ENCODE measurements around the gene CIROP. TPM values are rescaled to one million over a fixed set of nuclear protein-coding genes. Genes with fewer than 3 reads are reported as not detected.

CIROP gene
- total RNA-seq, 1 donor from 2014 or later, result not detected

DNA sequence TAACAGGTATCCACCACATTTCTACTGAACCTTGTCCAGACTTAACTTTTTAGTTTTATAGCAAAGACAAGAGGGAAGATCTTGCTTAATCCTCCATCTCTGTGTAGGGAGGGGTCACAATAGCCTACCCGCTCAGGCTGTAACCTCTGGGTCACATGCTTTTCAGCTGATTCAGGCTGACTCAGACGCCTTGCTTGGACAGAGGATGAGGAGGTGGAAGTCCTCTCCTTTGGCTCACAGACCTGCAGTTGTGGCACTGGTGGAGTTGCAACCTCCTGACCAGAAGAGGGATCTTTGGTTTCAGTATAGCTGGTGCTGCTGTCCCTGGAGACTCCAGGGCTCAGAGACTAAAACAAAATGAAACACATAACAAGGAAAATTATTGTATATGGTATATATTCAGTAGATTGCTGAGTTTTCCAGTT, 26.1 kb downstream of the CIROP start:
- H3K9me3 Mint-ChIP-seq (ENCODE audit: unreplicated experiment), result no peaks in the 10 kb centered on the region
- no peaks in the 10 kb centered on the region for H3K4me1 Mint-ChIP-seq (ENCODE audit: unreplicated experiment)
- TF ChIP-seq, protein P1, sequence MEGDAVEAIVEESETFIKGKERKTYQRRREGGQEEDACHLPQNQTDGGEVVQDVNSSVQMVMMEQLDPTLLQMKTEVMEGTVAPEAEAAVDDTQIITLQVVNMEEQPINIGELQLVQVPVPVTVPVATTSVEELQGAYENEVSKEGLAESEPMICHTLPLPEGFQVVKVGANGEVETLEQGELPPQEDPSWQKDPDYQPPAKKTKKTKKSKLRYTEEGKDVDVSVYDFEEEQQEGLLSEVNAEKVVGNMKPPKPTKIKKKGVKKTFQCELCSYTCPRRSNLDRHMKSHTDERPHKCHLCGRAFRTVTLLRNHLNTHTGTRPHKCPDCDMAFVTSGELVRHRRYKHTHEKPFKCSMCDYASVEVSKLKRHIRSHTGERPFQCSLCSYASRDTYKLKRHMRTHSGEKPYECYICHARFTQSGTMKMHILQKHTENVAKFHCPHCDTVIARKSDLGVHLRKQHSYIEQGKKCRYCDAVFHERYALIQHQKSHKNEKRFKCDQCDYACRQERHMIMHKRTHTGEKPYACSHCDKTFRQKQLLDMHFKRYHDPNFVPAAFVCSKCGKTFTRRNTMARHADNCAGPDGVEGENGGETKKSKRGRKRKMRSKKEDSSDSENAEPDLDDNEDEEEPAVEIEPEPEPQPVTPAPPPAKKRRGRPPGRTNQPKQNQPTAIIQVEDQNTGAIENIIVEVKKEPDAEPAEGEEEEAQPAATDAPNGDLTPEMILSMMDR (IDR thresholded peaks at IDR 0.05; ENCODE audit: unreplicated experiment), result no peak
- peaks cover 29% of the 10 kb centered on the region for H3K36me3 Mint-ChIP-seq (ENCODE audit: low read depth, unreplicated experiment)
- no peak overlapping the region for H3K4me3 Mint-ChIP-seq (ENCODE audit: unreplicated experiment)
- no peak for DNase-seq (ENCODE audit: low spot score)
- peaks cover 2% of the 10 kb centered on the region for H3K27me3 Mint-ChIP-seq (ENCODE audit: unreplicated experiment)
- no peak overlapping the region for H3K27ac Mint-ChIP-seq (ENCODE audit: unreplicated experiment)

DNA sequence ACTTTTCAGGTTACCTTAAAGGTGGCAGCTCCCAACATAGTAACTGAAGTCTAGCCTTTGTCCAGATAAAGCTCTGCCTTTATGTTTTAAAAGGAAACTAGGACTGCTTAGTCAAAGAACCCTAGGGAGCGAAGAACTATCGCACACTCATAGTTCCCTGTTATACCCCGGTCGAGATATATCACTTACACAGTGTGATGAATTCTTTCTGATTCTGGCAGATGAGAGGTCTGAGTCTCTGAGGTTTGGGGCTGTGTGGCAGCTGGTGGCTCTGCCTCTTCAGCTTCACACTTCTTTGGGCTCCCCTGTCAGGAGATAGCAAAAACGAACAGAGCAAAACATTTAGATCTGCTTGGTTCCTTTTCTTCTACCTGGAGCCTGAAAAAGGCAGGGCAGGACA, 26.8 kb downstream of the CIROP start:
- H3K4me1 Mint-ChIP-seq (ENCODE audit: unreplicated experiment), result no peaks in the 10 kb centered on the region
- DNase-seq (ENCODE audit: low spot score), result no peak
- H3K4me3 Mint-ChIP-seq (ENCODE audit: unreplicated experiment), result no peak overlapping the region
- TF ChIP-seq, protein P1 (IDR thresholded peaks at IDR 0.05; ENCODE audit: unreplicated experiment), result no peak
- H3K9me3 Mint-ChIP-seq (ENCODE audit: unreplicated experiment), result no peaks in the 10 kb centered on the region
- H3K36me3 Mint-ChIP-seq (ENCODE audit: low read depth, unreplicated experiment), result peaks cover 29% of the 10 kb centered on the region
- H3K27me3 Mint-ChIP-seq (ENCODE audit: unreplicated experiment), result peaks cover 2% of the 10 kb centered on the region
- H3K27ac Mint-ChIP-seq (ENCODE audit: unreplicated experiment), result no peak overlapping the region

DNA sequence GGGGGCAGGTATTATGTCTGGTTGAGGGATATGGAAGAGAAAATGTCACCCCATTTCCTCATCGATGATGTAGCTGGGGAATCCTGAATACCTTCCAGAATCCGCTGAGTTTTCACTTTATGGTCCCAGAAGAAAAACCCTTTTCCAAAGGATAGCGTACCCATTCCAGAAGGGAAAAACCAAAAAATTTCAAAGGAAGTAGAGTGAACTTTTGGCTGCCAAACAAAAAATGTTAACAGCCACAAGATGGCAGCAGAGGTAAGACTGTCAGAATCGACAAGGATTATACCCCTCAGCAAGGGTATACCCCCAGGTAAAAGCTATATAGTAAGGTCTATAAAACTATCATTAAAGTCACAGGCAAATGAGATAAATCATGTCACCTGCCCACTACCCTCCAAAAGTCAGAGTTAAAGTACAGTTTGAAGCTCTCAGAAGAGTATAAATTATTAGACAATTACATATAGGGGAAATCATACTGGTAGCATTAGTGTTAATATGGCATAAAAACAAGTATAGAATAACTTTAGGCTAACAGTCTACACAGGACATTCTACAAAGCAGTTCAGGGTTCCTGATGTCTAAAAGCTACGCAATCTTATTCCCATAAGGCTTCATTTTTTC, 27.9 kb downstream of the CIROP start:
- peaks cover 5% of the 10 kb centered on the region for H3K4me1 Mint-ChIP-seq (ENCODE audit: unreplicated experiment)
- peaks cover 33% of the 10 kb centered on the region for H3K36me3 Mint-ChIP-seq (ENCODE audit: low read depth, unreplicated experiment)
- DNase-seq (ENCODE audit: low spot score), result peak; percentile 43
- H3K27me3 Mint-ChIP-seq (ENCODE audit: unreplicated experiment), result peaks cover 2% of the 10 kb centered on the region
- no peaks in the 10 kb centered on the region for H3K9me3 Mint-ChIP-seq (ENCODE audit: unreplicated experiment)
- H3K4me3 Mint-ChIP-seq (ENCODE audit: unreplicated experiment), result no peak overlapping the region
- H3K27ac Mint-ChIP-seq (ENCODE audit: unreplicated experiment), result no peak overlapping the region
- TF ChIP-seq, protein P1 (IDR thresholded peaks at IDR 0.05; ENCODE audit: unreplicated experiment), result peak; percentile 68

DNA sequence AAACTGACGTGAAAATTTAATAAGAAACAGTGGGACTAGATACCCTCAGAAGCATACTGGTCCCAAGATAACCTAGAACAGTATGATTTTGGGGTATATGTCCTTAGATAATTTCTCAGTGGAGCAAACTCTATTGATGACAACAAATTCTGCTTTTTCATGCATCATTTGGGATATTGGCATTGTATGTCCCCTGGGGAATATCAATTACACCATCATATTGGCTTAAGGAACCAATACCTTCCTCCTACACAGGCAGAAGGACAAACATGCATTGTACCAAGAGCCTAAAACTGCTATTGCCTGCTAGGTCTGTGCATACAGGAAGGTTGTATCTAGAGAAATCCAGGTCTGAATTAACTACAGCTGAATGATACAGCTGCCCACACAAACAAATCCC, 29.9 kb downstream of the CIROP start:
- Mint-ChIP-seq H3K27me3 (ENCODE audit: unreplicated experiment) (peaks cover 8% of the 10 kb centered on the region), H3K4me1 (ENCODE audit: unreplicated experiment) (peaks cover 23% of the 10 kb centered on the region), H3K27ac (ENCODE audit: unreplicated experiment) (no peak overlapping the region), H3K36me3 (ENCODE audit: low read depth, unreplicated experiment) (peaks cover 32% of the 10 kb centered on the region), H3K9me3 (ENCODE audit: unreplicated experiment) (no peaks in the 10 kb centered on the region), H3K4me3 (ENCODE audit: unreplicated experiment) (no peak overlapping the region)
- TF ChIP-seq, protein P1 (IDR thresholded peaks at IDR 0.05; ENCODE audit: unreplicated experiment), result no peak
- DNase-seq (ENCODE audit: low spot score), result no peak

DNA sequence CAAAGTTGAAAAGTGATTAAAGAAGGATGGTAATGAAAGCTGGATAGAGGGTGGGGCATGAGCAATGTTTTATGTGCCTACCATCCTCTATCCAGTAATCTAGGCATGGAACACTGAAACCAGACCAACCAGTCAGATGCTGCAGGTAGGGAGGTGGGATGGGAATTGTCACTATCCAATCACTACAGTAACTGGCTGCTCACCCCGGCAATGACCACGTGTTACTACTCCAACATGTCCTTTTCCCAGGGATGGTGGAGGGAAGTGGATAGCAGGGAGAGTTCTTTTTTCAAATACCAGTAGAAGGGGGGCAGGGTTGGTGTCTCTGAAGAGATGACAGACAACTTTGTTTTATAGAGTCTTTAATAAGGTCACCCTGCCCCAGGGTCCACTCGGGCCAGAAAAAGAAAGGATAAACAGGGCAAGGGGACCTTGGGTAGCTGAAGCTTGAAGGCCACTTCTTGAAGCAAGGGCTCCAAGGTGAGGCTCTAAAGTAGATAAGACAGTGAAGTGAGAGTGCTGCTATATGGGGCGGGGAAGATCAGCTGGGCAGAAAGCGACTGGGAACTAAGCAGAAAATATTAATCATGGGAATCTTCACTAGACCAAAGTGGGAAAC, 32.8 kb downstream of the CIROP start:
- TF ChIP-seq, protein P1 (IDR thresholded peaks at IDR 0.05; ENCODE audit: unreplicated experiment), result no peak
- peak overlapping the region; percentile 98 for H3K4me3 Mint-ChIP-seq (ENCODE audit: unreplicated experiment)
- peak overlapping the region; percentile 95 for H3K27ac Mint-ChIP-seq (ENCODE audit: unreplicated experiment)
- no peak for DNase-seq (ENCODE audit: low spot score)
- H3K4me1 Mint-ChIP-seq (ENCODE audit: unreplicated experiment), result peaks cover 27% of the 10 kb centered on the region
- H3K36me3 Mint-ChIP-seq (ENCODE audit: low read depth, unreplicated experiment), result peaks cover 38% of the 10 kb centered on the region
- H3K27me3 Mint-ChIP-seq (ENCODE audit: unreplicated experiment), result peaks cover 8% of the 10 kb centered on the region
- no peaks in the 10 kb centered on the region for H3K9me3 Mint-ChIP-seq (ENCODE audit: unreplicated experiment)

All from endothelial cell (in vitro differentiated cells).